Keratinocyte (primary cell): ENCODE results near the gene NOP9.

Experiments used
- CTCF ChIP-seq, 3 experiments: IDR thresholded peaks in 1 of 3; conservative IDR thresholded peaks in 1 of 3; optimal IDR thresholded peaks in 1 of 3; 2 replicates in 2 of 3; 3 replicates in 1 of 3; pipeline versions ENCODE3 to v1.5.1; 2011; ENCODE audit warnings: low read length in 3 of 3, mild to moderate bottlenecking in 3 of 3, moderate library complexity in 2 of 3, control low read depth in 1 of 3, inconsistent platforms in 1 of 3; ENCODE audit not compliant: insufficient read depth in 2 of 3; ENCODE audit errors: extremely low read depth in 1 of 3
- EZH2 ChIP-seq: IDR thresholded peaks from one replicate; pipeline ENCODE4 v1.6.1; 2012; ENCODE audit warnings: inconsistent platforms, mild to moderate bottlenecking, low read length, moderate library complexity

DNA sequence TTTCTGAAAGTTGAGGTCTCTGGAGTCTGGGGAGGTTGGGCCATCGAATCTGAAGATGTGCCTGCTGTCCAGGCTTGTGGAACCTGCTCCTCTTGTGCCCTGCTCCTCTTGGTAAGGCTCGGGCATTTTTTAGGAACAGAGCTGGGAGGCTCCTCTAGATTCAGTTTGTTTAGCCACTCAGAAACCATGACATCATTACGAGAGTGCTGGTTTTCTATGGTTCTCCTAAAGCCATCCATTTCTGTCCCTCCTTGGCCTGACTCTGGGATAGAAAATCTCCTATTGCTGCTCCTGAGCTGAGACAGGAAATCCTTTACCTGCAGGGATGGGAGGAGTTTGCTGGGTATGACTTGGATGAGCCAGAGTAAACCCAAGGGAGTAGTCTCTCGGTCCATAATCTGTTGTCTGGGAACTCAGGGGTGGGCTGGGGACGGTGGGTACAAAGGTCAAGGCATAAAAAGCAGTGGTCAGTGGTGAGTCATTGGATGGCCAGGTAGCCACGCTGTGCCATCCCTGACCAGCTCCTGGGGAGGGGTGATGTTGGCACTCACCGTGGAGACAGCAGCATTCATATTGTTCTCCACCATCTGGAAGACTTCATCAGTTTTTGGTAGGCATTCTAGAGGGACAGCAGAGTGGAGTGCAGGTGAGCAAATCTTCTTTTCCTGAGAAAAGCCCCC, 37.6 kb downstream of the NOP9 start:
- no peak for TF ChIP-seq CTCF (optimal IDR thresholded peaks at IDR 0.05 in 1 of 3, IDR thresholded peaks at IDR 0.05 in 1 of 3, conservative IDR thresholded peaks at IDR 0.05 in 1 of 3; ENCODE audit: extremely low read depth in 1 of 3, insufficient read depth in 2 of 3, low read length in 3 of 3)
- TF ChIP-seq EZH2 = no peak
